ENCODE data around the gene CLSTN2.

DNA sequence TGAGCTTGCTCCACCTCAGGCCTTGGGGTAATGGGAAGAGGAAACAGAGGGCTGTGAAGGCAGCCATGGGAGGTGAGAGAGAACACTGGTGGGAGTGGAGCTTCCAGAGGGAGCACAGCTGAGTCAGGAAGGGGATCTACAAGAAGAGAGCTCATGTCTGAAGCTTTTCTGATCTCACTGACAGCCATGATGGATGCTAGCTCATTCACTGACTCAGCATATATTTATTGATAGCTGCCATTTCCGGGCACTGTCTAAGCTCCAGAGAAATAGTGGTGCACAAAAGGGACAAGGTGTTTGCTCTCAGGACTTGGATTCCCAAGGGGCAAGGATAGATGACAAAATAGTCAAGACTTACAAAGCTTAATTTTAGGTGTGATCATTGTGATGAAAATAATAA, 218.8 kb downstream of the CLSTN2 start:
- TF ChIP-seq HNF4G (IDR thresholded peaks at IDR 0.05; ENCODE audit: borderline replicate concordance, low read depth, low read length), result no peak
- no peak for TF ChIP-seq HNF4G (CRISPR knock-in tag; IDR thresholded peaks at IDR 0.05; ENCODE audit: borderline replicate concordance, low read depth)
- no peak for TF ChIP-seq ZNF138 (CRISPR knock-in tag; IDR thresholded peaks at IDR 0.05; ENCODE audit: low read depth)
- no peak for TF ChIP-seq TCF7 (IDR thresholded peaks at IDR 0.05; ENCODE audit: low read depth)
- TF ChIP-seq ZNF652 (CRISPR knock-in tag; IDR thresholded peaks at IDR 0.05; ENCODE audit: borderline replicate concordance, low read depth), result no peak
- no peak for TF ChIP-seq ESRRA (CRISPR knock-in tag; IDR thresholded peaks at IDR 0.05; ENCODE audit: low read depth)
- no peak for TF ChIP-seq TCF12 (IDR thresholded peaks at IDR 0.05)
- TF ChIP-seq TCF12 (CRISPR knock-in tag; IDR thresholded peaks at IDR 0.05), result no peak
- no peak for TF ChIP-seq KLF13 (CRISPR knock-in tag; IDR thresholded peaks at IDR 0.05)
- TF ChIP-seq, protein P1, sequence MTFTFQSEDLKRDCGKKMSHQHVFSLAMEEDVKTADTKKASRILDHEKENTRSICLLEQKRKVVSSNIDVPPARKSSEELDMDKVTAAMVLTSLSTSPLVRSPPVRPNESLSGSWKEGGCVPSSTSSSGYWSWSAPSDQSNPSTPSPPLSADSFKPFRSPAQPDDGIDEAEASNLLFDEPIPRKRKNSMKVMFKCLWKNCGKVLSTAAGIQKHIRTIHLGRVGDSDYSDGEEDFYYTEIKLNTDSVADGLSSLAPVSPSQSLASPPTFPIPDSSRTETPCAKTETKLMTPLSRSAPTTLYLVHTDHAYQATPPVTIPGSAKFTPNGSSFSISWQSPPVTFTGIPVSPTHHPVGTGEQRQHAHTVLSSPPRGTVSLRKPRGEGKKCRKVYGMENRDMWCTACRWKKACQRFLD (CRISPR knock-in tag; IDR thresholded peaks at IDR 0.05; ENCODE audit: borderline replicate concordance), result no peak
- TF ChIP-seq HDAC6 (IDR thresholded peaks at IDR 0.05; ENCODE audit: low read depth, low read length), result no peak
- TF ChIP-seq JUN (CRISPR knock-in tag; IDR thresholded peaks at IDR 0.05), result no peak
- no peak for TF ChIP-seq ZBTB8A (CRISPR knock-in tag; IDR thresholded peaks at IDR 0.05; ENCODE audit: borderline replicate concordance, low read depth)
- no peak for TF ChIP-seq ZNF124 (CRISPR knock-in tag; IDR thresholded peaks at IDR 0.05)
- TF ChIP-seq CTCF (CRISPR knock-in tag; IDR thresholded peaks at IDR 0.05), result no peak
- TF ChIP-seq ZFP36L2 (CRISPR knock-in tag; IDR thresholded peaks at IDR 0.05), result no peak
